B cell (primary cell): ENCODE results near the gene PRDM15. TPM values are rescaled to one million over a fixed set of nuclear protein-coding genes. Genes with fewer than 3 reads are reported as not detected.

Experiments used
- ATAC-seq: fragments of 200-7000 bp; cut with Tn5 transposase; one replicate; pipeline ENCODE4 v1.10.0; 2021; ENCODE audit warnings: low read depth, mild to moderate bottlenecking, moderate number of reproducible peaks, moderate library complexity
- CTCF ChIA-PET: fragments of 350-600 bp; sonication (Branson Sonifier 250); formaldehyde crosslinking; loops from one replicate; lab custom pipeline; 2021; ENCODE audit warnings: antibody characterized with exemption, inconsistent platforms; lab: Charles Lee
- POLR2A ChIA-PET: fragments of 350-600 bp; sonication (Branson Sonifier 250); formaldehyde crosslinking; loops from one replicate; lab custom pipeline; 2021; ENCODE audit warnings: antibody characterized with exemption; lab: Charles Lee
- DNase-seq: peaks from one replicate; pipeline ENCODE4 v3.0.0; 2013
- H2AFZ ChIP-seq: 2 replicates; pipeline ENCODE4 v1.6.1; 2012; ENCODE audit warnings: mild to moderate bottlenecking, low read depth, low read length; ENCODE audit not compliant: insufficient read depth, poor library complexity, severe bottlenecking
- H3K27ac ChIP-seq, 2 donors: 1 replicate in 1 of 2; 2 replicates in 1 of 2; pipeline ENCODE4 v1.5.1; 2012 to 2013; ENCODE audit warnings: low read length in 2 of 2, mild to moderate bottlenecking in 2 of 2, moderate library complexity in 1 of 2
- H3K27me3 ChIP-seq, 4 experiments: fragments of 200-600 bp in 1 of 4; sonication (generic) in 1 of 4; replicated peaks in 1 of 4; 1 replicate in 2 of 4; 2 replicates in 2 of 4; pipeline versions ENCODE4 v1.6.1 to v1.7.0; 2013 to 2016; ENCODE audit warnings: low read length in 3 of 4, mild to moderate bottlenecking in 2 of 4, mixed read lengths in 1 of 4, moderate library complexity in 1 of 4; ENCODE audit not compliant: insufficient read depth in 4 of 4, control insufficient read depth in 3 of 4; ENCODE audit errors: control extremely low read depth in 1 of 4
- H3K36me3 ChIP-seq, 2 experiments: replicated peaks in 1 of 2; 1 replicate in 1 of 2; 2 replicates in 1 of 2; pipeline versions ENCODE4 v1.6.1 to v1.7.1; 2013; ENCODE audit warnings: low read length in 1 of 2; ENCODE audit not compliant: insufficient read depth in 2 of 2, control insufficient read depth in 1 of 2; ENCODE audit errors: control extremely low read depth in 1 of 2, extremely low read depth in 1 of 2
- H3K4me1 ChIP-seq, 2 donors: fragments of 200-600 bp in 1 of 2; sonication (generic) in 1 of 2; 1 replicate in 1 of 2; 2 replicates in 1 of 2; pipeline versions ENCODE4 v1.5.1 to v1.6.1; 2013 to 2017; ENCODE audit warnings: low read length in 2 of 2; ENCODE audit not compliant: control insufficient read depth in 2 of 2, insufficient read depth in 2 of 2
- H3K4me2 ChIP-seq: replicated peaks from 2 replicates; pipeline ENCODE3; 2012; ENCODE audit warnings: mild to moderate bottlenecking, low read depth, low read length; ENCODE audit not compliant: poor library complexity, severe bottlenecking
- H3K4me3 ChIP-seq, 5 experiments: fragments of 200-600 bp in 1 of 5; sonication (generic) in 1 of 5; 1 replicate in 3 of 5; 2 replicates in 2 of 5; pipeline versions ENCODE4 v1.5.1 to v1.7.0; 2011 to 2016; ENCODE audit warnings: low read length in 4 of 5, mild to moderate bottlenecking in 4 of 5, low read depth in 2 of 5, control low read depth in 1 of 5, moderate library complexity in 1 of 5; ENCODE audit not compliant: insufficient read depth in 1 of 5; ENCODE audit errors: control extremely low read depth in 1 of 5, extremely low read depth in 1 of 5
- H3K79me2 ChIP-seq: fragments of 200-600 bp; sonication (generic); one replicate; pipeline ENCODE4 v1.6.0; 2016; ENCODE audit warnings: low read length; ENCODE audit not compliant: control insufficient read depth, insufficient read depth
- H3K9ac ChIP-seq: fragments of 200-600 bp; sonication (generic); 2 replicates; pipeline ENCODE4 v1.6.1; 2017; ENCODE audit warnings: mild to moderate bottlenecking, low read length, moderate library complexity
- H3K9me3 ChIP-seq, 3 donors: one replicate each; pipeline versions ENCODE4 v1.6.1 to v1.7.1; 2013; ENCODE audit warnings: low read length in 2 of 3; ENCODE audit not compliant: control insufficient read depth in 2 of 3, insufficient read depth in 1 of 3; ENCODE audit errors: control extremely low read depth in 1 of 3
- H4K20me1 ChIP-seq: 2 replicates; pipeline ENCODE4 v1.6.0; 2012; ENCODE audit warnings: mild to moderate bottlenecking, low read length; ENCODE audit not compliant: insufficient read depth, control insufficient read depth, poor library complexity, severe bottlenecking
- H3K27ac Mint-ChIP-seq: one replicate; pipeline ENCODE4 v1.8.0; 2021; ENCODE audit warnings: mixed read lengths
- H3K27me3 Mint-ChIP-seq: one replicate; pipeline ENCODE4 v1.8.0; 2021; ENCODE audit warnings: mixed read lengths
- H3K4me1 Mint-ChIP-seq: one replicate; pipeline ENCODE4 v1.8.0; 2021; ENCODE audit warnings: mixed read lengths
- H3K4me3 Mint-ChIP-seq: one replicate; pipeline ENCODE4 v1.8.0; 2021; ENCODE audit warnings: mixed read lengths
- H3K9me3 Mint-ChIP-seq: one replicate; pipeline ENCODE4 v1.8.0; 2022; ENCODE audit warnings: mixed read lengths; ENCODE audit not compliant: insufficient read depth
- EZH2 ChIP-seq: IDR thresholded peaks from 2 replicates; pipeline ENCODE4 v1.6.1; 2012; ENCODE audit warnings: borderline replicate concordance, low read depth, mild to moderate bottlenecking, moderate library complexity, low read length; ENCODE audit not compliant: insufficient read depth, poor library complexity, severe bottlenecking
- WGBS: methylation state at CpG from one replicate; pipeline ENCODE4 v1.1.5; 2013; ENCODE audit warnings: missing lambda C conversion rate; ENCODE audit not compliant: insufficient coverage; 5-methylcytosine and 5-hydroxymethylcytosine counted together
- intact Hi-C: fragments of 100-400 bp; cut with micrococcal nuclease; formaldehyde crosslinking; loops from one replicate; pipeline ENCODE4 v1.10.0; 2022
- polyA plus RNA-seq: library from polyadenylated mRNA; depleted of rRNA; stranded (reverse); fragments of >200 nt; gene quantifications from 2 replicates; pipeline ENCODE4 v1.2.3, GENCODE V29; 2012
- total RNA-seq, 2 donors: library from RNA; stranded (reverse); fragments of 120-200 nt in 1 of 2; gene quantifications; 1 replicate in 1 of 2; 2 replicates in 1 of 2; pipeline versions ENCODE4 v1.2.3 to v1.2.4, GENCODE V29; 2013 to 2022
- TF ChIP-seq, protein P1 (sequence below): fragments of 200-600 bp; IDR thresholded peaks from one replicate; pipeline ENCODE4 v1.8.0; 2022; ENCODE audit warnings: antibody characterized with exemption, mild to moderate bottlenecking

PRDM15 gene
- total and polyA plus RNA-seq, 2 donors (not counting 1 experiment from before 2014, with no cell fraction given), result 21.3 to 29.2 TPM

DNA sequence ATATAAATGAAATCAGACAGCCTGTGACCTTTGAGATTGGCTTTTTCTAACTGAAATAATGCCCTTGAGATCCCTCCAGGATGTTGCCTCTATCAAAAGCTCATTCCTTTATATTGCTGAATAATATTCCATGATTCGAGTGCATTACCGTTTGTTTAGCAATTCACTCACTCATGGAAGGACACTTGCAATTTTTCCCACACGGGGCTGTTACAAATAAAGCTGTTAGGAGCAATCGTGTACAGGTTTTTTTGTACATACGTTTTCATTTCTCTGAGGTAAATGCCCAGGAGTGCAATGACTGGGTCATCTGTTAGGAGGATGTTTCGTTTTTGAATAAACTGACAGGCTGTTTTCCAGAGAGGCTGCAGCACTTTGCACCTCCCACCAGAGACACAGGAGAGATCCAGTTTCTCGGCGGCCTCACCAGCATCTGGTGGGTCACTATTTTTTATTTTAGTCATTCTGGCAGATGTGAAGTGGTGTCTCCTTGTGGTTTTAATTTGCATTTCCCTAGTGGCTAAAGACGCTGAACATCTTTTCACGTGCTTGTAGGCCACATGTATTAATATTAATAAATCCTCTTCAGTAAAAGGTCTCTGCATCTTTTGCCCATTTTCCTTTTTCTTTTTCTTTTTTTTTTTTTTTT lies 11.0 kb downstream of the PRDM15 start:
- ChIA-PET CTCF (interaction anchor here (1.0 to 1.7 kb wide), 4 partner anchors 10 to 251 kb away, joined by 3 to 7 read pairs (median 6); no protein-coding TSS in a partner anchor), POLR2A (interaction anchor here (1.8 kb wide), 1 partner anchor 10 kb away, joined by 5 read pairs; no protein-coding TSS in a partner anchor)
- Mint-ChIP-seq H3K4me1 (peaks cover 58% of the 10 kb centered on the region), H3K27me3 (no peaks in the 10 kb centered on the region), H3K4me3 (peak overlapping the region; percentile 61), H3K9me3 (no peaks in the 10 kb centered on the region), H3K27ac (no peak overlapping the region)
- intact Hi-C loops, result loop anchor here (5.0 to 10.0 kb wide), 3 partner anchors 36 to 249 kb away; no protein-coding TSS in a partner anchor
- Histone ChIP-seq H3K36me3 (peaks cover 0 to under 1% of the 10 kb centered on the region in 2 experiments), H3K4me2 (peak overlapping the region; percentile 40), H3K27me3 (no peaks in the 10 kb centered on the region), H3K27ac (no peak overlapping the region), H3K9ac (no peak overlapping the region), H2AFZ (no peak overlapping the region), H3K4me3 (no peak overlapping the region), H4K20me1 (peaks cover 49% of the 10 kb centered on the region), H3K9me3 (no peaks in the 10 kb centered on the region), H3K4me1 (peaks cover 31 to 41% of the 10 kb centered on the region in 2 donors), H3K79me2 (peaks cover 77% of the 10 kb centered on the region)
- 33% methylated on average over 6 of the region's 10 CpGs for WGBS
- ATAC-seq (peak; percentile 76), DNase-seq (peak; percentile 65)
- TF ChIP-seq EZH2, result no peak
- TF ChIP-seq, protein P1, sequence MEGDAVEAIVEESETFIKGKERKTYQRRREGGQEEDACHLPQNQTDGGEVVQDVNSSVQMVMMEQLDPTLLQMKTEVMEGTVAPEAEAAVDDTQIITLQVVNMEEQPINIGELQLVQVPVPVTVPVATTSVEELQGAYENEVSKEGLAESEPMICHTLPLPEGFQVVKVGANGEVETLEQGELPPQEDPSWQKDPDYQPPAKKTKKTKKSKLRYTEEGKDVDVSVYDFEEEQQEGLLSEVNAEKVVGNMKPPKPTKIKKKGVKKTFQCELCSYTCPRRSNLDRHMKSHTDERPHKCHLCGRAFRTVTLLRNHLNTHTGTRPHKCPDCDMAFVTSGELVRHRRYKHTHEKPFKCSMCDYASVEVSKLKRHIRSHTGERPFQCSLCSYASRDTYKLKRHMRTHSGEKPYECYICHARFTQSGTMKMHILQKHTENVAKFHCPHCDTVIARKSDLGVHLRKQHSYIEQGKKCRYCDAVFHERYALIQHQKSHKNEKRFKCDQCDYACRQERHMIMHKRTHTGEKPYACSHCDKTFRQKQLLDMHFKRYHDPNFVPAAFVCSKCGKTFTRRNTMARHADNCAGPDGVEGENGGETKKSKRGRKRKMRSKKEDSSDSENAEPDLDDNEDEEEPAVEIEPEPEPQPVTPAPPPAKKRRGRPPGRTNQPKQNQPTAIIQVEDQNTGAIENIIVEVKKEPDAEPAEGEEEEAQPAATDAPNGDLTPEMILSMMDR, result no peak

DNA sequence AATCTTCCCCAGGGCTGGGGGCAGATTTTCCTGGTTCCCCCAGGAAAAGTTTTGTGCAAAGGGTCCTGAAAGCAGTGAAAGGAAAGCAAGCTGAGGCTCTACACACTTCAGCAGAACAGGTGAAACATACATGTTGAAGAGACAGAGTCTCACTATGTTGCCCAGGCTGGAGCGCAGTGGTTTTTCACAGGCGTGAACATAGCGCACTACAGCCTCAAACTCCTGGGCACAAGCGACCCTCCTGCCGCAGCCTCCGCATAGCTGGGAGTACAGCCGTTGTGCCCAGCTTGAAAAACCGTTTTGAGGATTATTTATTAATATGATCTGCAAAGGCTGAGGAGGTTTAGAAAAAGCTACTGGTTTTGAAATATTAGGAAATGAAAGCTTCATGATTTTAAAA lies 11.8 kb downstream of the PRDM15 start:
- no peak overlapping the region for H3K4me3 ChIP-seq
- Mint-ChIP-seq H3K4me1 (peaks cover 64% of the 10 kb centered on the region), H3K27me3 (no peaks in the 10 kb centered on the region), H3K4me3 (no peak overlapping the region), H3K9me3 (no peaks in the 10 kb centered on the region), H3K27ac (no peak overlapping the region)
- H3K27me3 ChIP-seq, result no peaks in the 10 kb centered on the region
- TF ChIP-seq EZH2, result no peak
- TF ChIP-seq, protein P1, result no peak
- no peak overlapping the region for H2AFZ ChIP-seq
- H3K9ac ChIP-seq, result no peak overlapping the region
- H3K36me3 ChIP-seq, result no peaks in the 10 kb centered on the region
- H3K4me2 ChIP-seq, result no peak overlapping the region
- ATAC-seq, result no peak
- intact Hi-C loops, result loop anchor here (5.0 to 10.0 kb wide), 3 partner anchors 35 to 250 kb away; no protein-coding TSS in a partner anchor
- peaks cover 49% of the 10 kb centered on the region for H4K20me1 ChIP-seq
- H3K9me3 ChIP-seq, result no peaks in the 10 kb centered on the region
- 96% methylated on average over 8 of the region's 8 CpGs for WGBS
- peaks cover 32 to 49% of the 10 kb centered on the region in 2 donors for H3K4me1 ChIP-seq
- H3K27ac ChIP-seq, result no peak overlapping the region
- no peak for DNase-seq
- H3K79me2 ChIP-seq, result peaks cover 80% of the 10 kb centered on the region
- CTCF ChIA-PET, result interaction anchor here (0.7 to 1.7 kb wide), 6 partner anchors 11 to 251 kb away, joined by 3 to 7 read pairs (median 4); no protein-coding TSS in a partner anchor
- POLR2A ChIA-PET, result no interaction called here
